Breast epithelium (tissue), 4 donors: ENCODE data around the gene SERPINB6. TPM values are rescaled to one million over a fixed set of nuclear protein-coding genes. Genes with fewer than 3 reads are reported as not detected.
"Not testable (repeated sequence)": the region's sequence is repeated elsewhere in the genome, so short reads cannot be mapped to it uniquely, and the experiment has no call there.

Experiments used
- DNase-seq, 2 donors: peaks; one replicate each; pipeline ENCODE4 v3.0.0-alpha.2; 2019; ENCODE audit warnings: low spot score in 2 of 2
- H3K27ac ChIP-seq, 2 donors: fragments of 200-600 bp; sonication (generic) in 1 of 2; one replicate each; pipeline ENCODE4 v1.5.1; 2016 to 2019; ENCODE audit warnings: mild to moderate bottlenecking in 1 of 2
- H3K27me3 ChIP-seq, 2 donors: fragments of 200-600 bp; sonication (generic) in 1 of 2; one replicate each; pipeline versions ENCODE4 v1.5.1 to v1.6.0; 2017 to 2019; ENCODE audit warnings: control low read depth in 1 of 2, mild to moderate bottlenecking in 1 of 2
- H3K36me3 ChIP-seq: fragments of 200-600 bp; one replicate; pipeline ENCODE4 v1.5.1; 2019
- H3K4me1 ChIP-seq, 2 donors: fragments of 200-600 bp; sonication (generic); one replicate each; pipeline ENCODE4 v1.5.1; 2016 to 2019; ENCODE audit warnings: control low read depth in 1 of 2
- H3K4me3 ChIP-seq, 3 donors: fragments of 200-600 bp; sonication (generic); 1 replicate in 2 of 3; 2 replicates in 1 of 3; pipeline ENCODE4 v1.5.1; 2016 to 2019; ENCODE audit warnings: mild to moderate bottlenecking in 3 of 3, moderate library complexity in 2 of 3
- H3K9me3 ChIP-seq, 2 donors: fragments of 200-600 bp; sonication (generic) in 1 of 2; one replicate each; pipeline ENCODE4 v1.5.1; 2016 to 2019; ENCODE audit warnings: control low read depth in 1 of 2
- CTCF ChIP-seq, 3 donors: fragments of 450-650 bp; IDR thresholded peaks; one replicate each; pipeline ENCODE4 v1.5.1; 2016 to 2017; ENCODE audit warnings: antibody characterized with exemption in 3 of 3, mild to moderate bottlenecking in 3 of 3, moderate library complexity in 3 of 3
- POLR2A ChIP-seq: fragments of 450-650 bp; IDR thresholded peaks from one replicate; pipeline ENCODE4 v1.6.1; 2016; ENCODE audit warnings: antibody characterized with exemption, mild to moderate bottlenecking, moderate library complexity
- POLR2AphosphoS5 ChIP-seq, 3 donors: sonication (generic); formaldehyde crosslinking; IDR thresholded peaks; one replicate each; pipeline ENCODE4 v1.6.1; 2017; ENCODE audit warnings: antibody characterized with exemption in 3 of 3
- intact Hi-C: fragments of 100-400 bp; cut with DNase I; formaldehyde crosslinking; loops from one replicate; pipeline ENCODE4 v1.15.1; 2023; ENCODE audit warnings: low total_unique reads
- total RNA-seq, 3 donors: library from RNA; depleted of rRNA; stranded (reverse); fragments of >200 nt; gene quantifications; one replicate each; pipeline ENCODE4 v1.1.0, GENCODE V29; 2016

SERPINB6 gene
- total RNA-seq, 3 donors from 2014 or later = 100 to 146 (median 137) TPM

GRCh38 chr6:3011592-3011991 lies 40.2 kb upstream of the SERPINB6 start:
- Histone ChIP-seq H3K4me1 (no peaks in the 10 kb centered on the region), H3K36me3 (peaks cover 8% of the 10 kb centered on the region), H3K4me3 (no peak overlapping the region), H3K27ac (no peak overlapping the region), H3K27me3 (no peaks in the 10 kb centered on the region), H3K9me3 (peaks cover 0 to 8% of the 10 kb centered on the region in 2 donors)
- TF ChIP-seq CTCF (IDR thresholded peaks at IDR 0.05) = no peak
- no peak for TF ChIP-seq POLR2A
- TF ChIP-seq POLR2AphosphoS5 (IDR thresholded peaks at IDR 0.05) = no peak
- DNase-seq = no peak
- intact Hi-C loops = no loop called here

GRCh38 chr6:3011158-3011557 lies 39.8 kb upstream of the SERPINB6 start:
- H3K36me3 ChIP-seq = peaks cover 8% of the 10 kb centered on the region
- no peak for DNase-seq
- H3K9me3 ChIP-seq = peaks cover 0 to 8% of the 10 kb centered on the region in 2 donors
- TF ChIP-seq CTCF (IDR thresholded peaks at IDR 0.05) (no peak), POLR2AphosphoS5 (IDR thresholded peaks at IDR 0.05) (no peak), POLR2A (no peak)
- intact Hi-C loops = no loop called here
- no peak overlapping the region for H3K27ac ChIP-seq
- H3K4me3 ChIP-seq = no peak overlapping the region
- no peaks in the 10 kb centered on the region for H3K27me3 ChIP-seq
- no peaks in the 10 kb centered on the region for H3K4me1 ChIP-seq

GRCh38 chr6:3009930-3010329 lies 38.6 kb upstream of the SERPINB6 start:
- Histone ChIP-seq H3K27ac (no peak overlapping the region), H3K4me3 (no peak overlapping the region), H3K9me3 (peaks cover 0 to 8% of the 10 kb centered on the region in 2 donors), H3K27me3 (no peaks in the 10 kb centered on the region), H3K36me3 (peaks cover 8% of the 10 kb centered on the region), H3K4me1 (no peaks in the 10 kb centered on the region)
- TF ChIP-seq CTCF (IDR thresholded peaks at IDR 0.05) (no peak), POLR2AphosphoS5 (IDR thresholded peaks at IDR 0.05) (no peak), POLR2A (no peak)
- no peak for DNase-seq
- intact Hi-C loops = loop anchor here (5.0 to 10.0 kb wide), 2 partner anchors 895 to 1543 kb away; no protein-coding TSS in a partner anchor

- not testable (repeated sequence) for H3K4me1 ChIP-seq, DNase-seq, H3K9me3 ChIP-seq, H3K4me3 ChIP-seq, H3K27me3 ChIP-seq, H3K36me3 ChIP-seq, H3K27ac ChIP-seq
- intact Hi-C loops = loop anchor here (5.0 to 10.0 kb wide), 2 partner anchors 894 to 1541 kb away; no protein-coding TSS in a partner anchor
Observed at GRCh38 chr6:3008712-3009265, 37.4 kb upstream of the SERPINB6 start.

- no peak overlapping the region for H3K27ac ChIP-seq
- intact Hi-C loops = loop anchor here (5.0 to 10.0 kb wide), 2 partner anchors 893 to 1540 kb away; no protein-coding TSS in a partner anchor
- TF ChIP-seq CTCF (IDR thresholded peaks at IDR 0.05) (no peak), POLR2A (no peak), POLR2AphosphoS5 (IDR thresholded peaks at IDR 0.05) (no peak)
- no peaks in the 10 kb centered on the region for H3K4me1 ChIP-seq
- H3K4me3 ChIP-seq = no peak overlapping the region
- DNase-seq = peak in 1 of 2 donors; percentile 2
- H3K36me3 ChIP-seq = peaks cover 8% of the 10 kb centered on the region
- peaks cover 0 to 8% of the 10 kb centered on the region in 2 donors for H3K9me3 ChIP-seq
- H3K27me3 ChIP-seq = no peaks in the 10 kb centered on the region
Observed at GRCh38 chr6:3007571-3007970, 36.2 kb upstream of the SERPINB6 start.
